Measurements from ENCODE around the gene CABP1. TPM values are rescaled to one million over a fixed set of nuclear protein-coding genes. Genes with fewer than 3 reads are reported as not detected.

CABP1 gene
- total RNA-seq, 4 donors from 2014 or later: 0.51 to 6.4 (median 2.1) TPM; not detected in 1

GRCh38 chr12:120628919-120629318, 11.5 kb upstream of the CABP1 start:
- DNase-seq: no peak
- Histone ChIP-seq H3K4me1 (no peaks in the 10 kb centered on the region), H3K4me3 (no peak overlapping the region), H3K9me3 (no peaks in the 10 kb centered on the region), H3K36me3 (no peaks in the 10 kb centered on the region), H3K27ac (no peak overlapping the region), H3K27me3 (no peaks in the 10 kb centered on the region)
- intact Hi-C loops (cut with DNase I; ENCODE audit: low total_unique reads): no loop called here
- TF ChIP-seq, protein P1, sequence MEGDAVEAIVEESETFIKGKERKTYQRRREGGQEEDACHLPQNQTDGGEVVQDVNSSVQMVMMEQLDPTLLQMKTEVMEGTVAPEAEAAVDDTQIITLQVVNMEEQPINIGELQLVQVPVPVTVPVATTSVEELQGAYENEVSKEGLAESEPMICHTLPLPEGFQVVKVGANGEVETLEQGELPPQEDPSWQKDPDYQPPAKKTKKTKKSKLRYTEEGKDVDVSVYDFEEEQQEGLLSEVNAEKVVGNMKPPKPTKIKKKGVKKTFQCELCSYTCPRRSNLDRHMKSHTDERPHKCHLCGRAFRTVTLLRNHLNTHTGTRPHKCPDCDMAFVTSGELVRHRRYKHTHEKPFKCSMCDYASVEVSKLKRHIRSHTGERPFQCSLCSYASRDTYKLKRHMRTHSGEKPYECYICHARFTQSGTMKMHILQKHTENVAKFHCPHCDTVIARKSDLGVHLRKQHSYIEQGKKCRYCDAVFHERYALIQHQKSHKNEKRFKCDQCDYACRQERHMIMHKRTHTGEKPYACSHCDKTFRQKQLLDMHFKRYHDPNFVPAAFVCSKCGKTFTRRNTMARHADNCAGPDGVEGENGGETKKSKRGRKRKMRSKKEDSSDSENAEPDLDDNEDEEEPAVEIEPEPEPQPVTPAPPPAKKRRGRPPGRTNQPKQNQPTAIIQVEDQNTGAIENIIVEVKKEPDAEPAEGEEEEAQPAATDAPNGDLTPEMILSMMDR (IDR thresholded peaks at IDR 0.05): no peak
- TF ChIP-seq POLR2A (IDR thresholded peaks at IDR 0.05): no peak

DNA sequence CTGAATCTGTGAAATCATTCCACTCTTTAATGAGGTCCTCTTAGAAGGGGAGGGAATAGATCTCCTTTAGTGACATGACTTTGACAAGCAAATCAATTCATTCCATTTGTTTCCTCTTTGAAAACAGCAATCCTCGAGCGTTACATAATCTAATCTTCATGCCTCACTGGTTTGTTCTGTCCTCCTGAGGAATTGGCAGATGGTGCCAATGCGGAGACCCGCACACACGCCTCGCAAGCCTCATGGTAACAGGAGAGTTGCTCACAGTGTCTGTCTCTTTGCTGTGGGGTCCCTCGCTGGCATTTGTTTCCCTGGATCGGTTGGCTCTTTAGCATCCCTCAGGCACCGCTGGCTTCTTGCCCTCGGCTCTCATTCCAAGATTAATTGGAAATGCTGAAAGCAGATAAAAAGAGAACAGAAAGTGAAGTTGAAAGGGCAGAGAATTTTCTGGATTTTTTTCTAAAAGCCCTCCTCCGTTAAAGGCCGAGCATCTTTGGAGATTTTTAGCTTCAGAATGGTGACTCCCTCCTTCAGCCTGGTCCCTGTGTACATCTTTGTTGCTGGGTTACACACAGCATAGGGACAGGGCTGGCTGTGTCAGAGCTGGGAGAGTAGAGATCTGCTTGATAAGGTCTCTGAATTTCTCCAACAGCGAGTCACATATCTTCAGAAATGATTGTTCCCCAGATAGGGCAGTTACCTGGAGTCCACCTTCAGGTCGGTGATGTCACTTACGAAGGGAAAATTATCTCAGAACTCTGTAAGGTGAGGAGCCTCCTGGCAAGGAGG, 10.1 kb upstream of the CABP1 start:
- intact Hi-C loops (cut with DNase I; ENCODE audit: low total_unique reads): no loop called here
- no peak for DNase-seq
- H3K4me3 ChIP-seq: no peak overlapping the region
- no peaks in the 10 kb centered on the region for H3K9me3 ChIP-seq
- H3K27ac ChIP-seq: no peak overlapping the region
- H3K4me1 ChIP-seq: no peaks in the 10 kb centered on the region
- H3K36me3 ChIP-seq: no peaks in the 10 kb centered on the region
- TF ChIP-seq, protein P1 (IDR thresholded peaks at IDR 0.05): no peak
- TF ChIP-seq POLR2A (IDR thresholded peaks at IDR 0.05): no peak
- H3K27me3 ChIP-seq: no peaks in the 10 kb centered on the region

DNA sequence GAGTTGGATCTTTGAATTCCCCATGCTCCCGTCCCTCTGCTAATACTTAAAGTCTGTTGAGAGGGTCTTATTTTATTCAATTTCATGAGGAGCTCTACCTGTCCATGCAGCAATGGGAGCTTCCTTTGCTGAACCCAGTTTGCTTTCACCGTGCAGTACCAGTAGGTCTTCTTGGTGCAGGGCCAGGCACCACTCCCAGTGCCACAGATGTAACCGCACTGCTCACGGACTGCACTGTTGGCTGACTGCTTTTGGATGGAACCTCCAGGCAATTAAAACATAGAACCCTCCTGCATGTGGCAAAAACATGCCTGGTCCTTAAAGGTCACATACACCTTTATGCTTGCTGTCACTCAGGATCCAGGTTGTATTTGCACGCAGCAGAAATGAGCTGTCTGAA, 9.3 kb upstream of the CABP1 start:
- Histone ChIP-seq H3K4me1 (no peaks in the 10 kb centered on the region), H3K9me3 (no peaks in the 10 kb centered on the region), H3K36me3 (no peaks in the 10 kb centered on the region), H3K4me3 (no peak overlapping the region), H3K27me3 (no peaks in the 10 kb centered on the region), H3K27ac (no peak overlapping the region)
- intact Hi-C loops (cut with DNase I; ENCODE audit: low total_unique reads): no loop called here
- no peak for DNase-seq
- TF ChIP-seq POLR2A (IDR thresholded peaks at IDR 0.05): no peak
- TF ChIP-seq, protein P1 (IDR thresholded peaks at IDR 0.05): no peak

DNA sequence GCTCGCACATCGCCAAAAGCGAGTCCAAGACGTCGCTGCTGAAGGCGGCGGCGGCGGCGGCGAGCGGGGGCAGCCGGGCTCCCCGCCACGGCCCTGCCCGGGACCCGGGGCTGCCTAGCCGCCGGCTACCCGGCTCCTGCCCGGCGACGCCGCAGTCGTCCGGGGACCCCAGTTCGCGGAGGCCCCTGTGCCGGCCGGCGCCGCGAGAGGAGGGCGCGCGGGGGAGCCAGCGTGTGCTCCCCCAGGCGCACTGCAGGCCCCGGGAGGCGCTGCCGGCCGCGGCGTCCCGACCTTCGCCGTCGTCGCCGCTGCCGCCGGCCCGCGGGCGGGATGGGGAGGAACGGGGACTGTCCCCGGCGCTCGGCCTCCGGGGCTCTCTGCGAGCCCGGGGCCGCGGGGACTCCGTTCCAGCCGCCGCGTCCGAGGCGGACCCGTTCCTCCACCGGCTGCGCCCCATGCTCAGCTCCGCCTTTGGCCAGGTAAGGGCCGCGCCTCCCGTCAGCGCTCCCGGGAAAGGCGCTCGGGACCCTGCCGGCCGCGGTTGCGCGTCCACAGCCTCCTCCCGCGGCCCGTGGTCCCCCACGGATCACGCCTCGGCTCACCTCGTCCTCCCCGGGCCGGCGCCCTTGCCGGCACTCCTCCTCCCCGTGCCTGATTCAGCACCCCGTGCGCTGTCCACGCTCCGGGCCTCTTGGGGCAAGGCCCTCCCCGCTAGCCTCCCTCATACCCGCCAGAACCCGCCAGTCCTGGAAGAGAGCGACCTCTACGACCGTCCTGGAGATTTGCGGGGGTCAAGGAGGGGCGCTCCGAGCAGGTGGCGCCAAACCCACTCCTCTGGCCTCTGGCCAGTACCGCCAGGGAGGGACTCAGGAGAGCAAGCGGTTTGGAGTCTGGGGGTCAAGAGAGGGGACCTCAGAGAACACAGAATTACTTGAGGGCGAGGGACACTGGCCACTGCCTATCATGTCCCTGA, 721 bp downstream of the CABP1 start:
- Histone ChIP-seq H3K9me3 (no peaks in the 10 kb centered on the region), H3K27ac (no peak overlapping the region), H3K4me1 (peaks cover 0 to 14% of the 10 kb centered on the region in 2 donors), H3K27me3 (peaks cover 12 to 31% of the 10 kb centered on the region in 2 donors), H3K36me3 (no peaks in the 10 kb centered on the region), H3K4me3 (peak overlapping the region in 1 of 2 donors; percentile 29)
- TF ChIP-seq, protein P1 (IDR thresholded peaks at IDR 0.05): no peak
- no peak for TF ChIP-seq POLR2A (IDR thresholded peaks at IDR 0.05)
- intact Hi-C loops (cut with DNase I; ENCODE audit: low total_unique reads): no loop called here
- peak in 1 of 2 donors; percentile 31 for DNase-seq
